HG02798 (cell line): ENCODE measurements around the gene TMEM53.
"Not testable (repeated sequence)": the region's sequence is repeated elsewhere in the genome, so short reads cannot be mapped to it uniquely, and the experiment has no call there.

Experiments
- ATAC-seq: cut with Tn5 transposase; IDR thresholded peaks from one replicate; pipeline ENCODE4 v1.9.1; 2021; ENCODE audit warnings: mild to moderate bottlenecking; ENCODE audit not compliant: unreplicated experiment, poor library complexity

The TMEM53 gene

GRCh38 chr1:44699375-44699774 lies 25.1 kb upstream of the TMEM53 start:
- ATAC-seq = not testable (repeated sequence)

- ATAC-seq = no peak
Observed at GRCh38 chr1:44698138-44698537, 23.9 kb upstream of the TMEM53 start.

GRCh38 chr1:44696789-44697345 lies 22.6 kb upstream of the TMEM53 start:
- ATAC-seq = peak; percentile 50

- no peak for ATAC-seq
Observed at GRCh38 chr1:44696101-44696500, 21.8 kb upstream of the TMEM53 start.

- no peak for ATAC-seq
Observed at GRCh38 chr1:44695671-44696070, 21.4 kb upstream of the TMEM53 start.

GRCh38 chr1:44694863-44695478 lies 20.7 kb upstream of the TMEM53 start:
- peak; percentile 76 for ATAC-seq

GRCh38 chr1:44693900-44694299 lies 19.6 kb upstream of the TMEM53 start:
- no peak for ATAC-seq

- no peak for ATAC-seq
Observed at GRCh38 chr1:44693159-44693558, 18.9 kb upstream of the TMEM53 start.

GRCh38 chr1:44689447-44689765 lies 15.1 kb upstream of the TMEM53 start:
- no peak for ATAC-seq

GRCh38 chr1:44688760-44689446 lies 14.6 kb upstream of the TMEM53 start:
- ATAC-seq = no peak

- no peak for ATAC-seq
Observed at GRCh38 chr1:44685881-44686280, 11.6 kb upstream of the TMEM53 start.

GRCh38 chr1:44685218-44685617 lies 10.9 kb upstream of the TMEM53 start:
- ATAC-seq = no peak

GRCh38 chr1:44684525-44684924 lies 10.2 kb upstream of the TMEM53 start:
- ATAC-seq = no peak

GRCh38 chr1:44682883-44683265 lies 8.6 kb upstream of the TMEM53 start:
- ATAC-seq = no peak

GRCh38 chr1:44681905-44682882 lies 7.9 kb upstream of the TMEM53 start:
- no peak for ATAC-seq

GRCh38 chr1:44679468-44679867 lies 5.2 kb upstream of the TMEM53 start:
- no peak for ATAC-seq

GRCh38 chr1:44678626-44679025 lies 4.3 kb upstream of the TMEM53 start:
- no peak for ATAC-seq

GRCh38 chr1:44678120-44678519 lies 3.8 kb upstream of the TMEM53 start:
- ATAC-seq = no peak

GRCh38 chr1:44677201-44677766 lies 3.0 kb upstream of the TMEM53 start:
- no peak for ATAC-seq

- no peak for ATAC-seq
Observed at GRCh38 chr1:44676484-44677200, 2.4 kb upstream of the TMEM53 start.
